ENCODE data around the gene TSR3.

The TSR3 gene

DNA sequence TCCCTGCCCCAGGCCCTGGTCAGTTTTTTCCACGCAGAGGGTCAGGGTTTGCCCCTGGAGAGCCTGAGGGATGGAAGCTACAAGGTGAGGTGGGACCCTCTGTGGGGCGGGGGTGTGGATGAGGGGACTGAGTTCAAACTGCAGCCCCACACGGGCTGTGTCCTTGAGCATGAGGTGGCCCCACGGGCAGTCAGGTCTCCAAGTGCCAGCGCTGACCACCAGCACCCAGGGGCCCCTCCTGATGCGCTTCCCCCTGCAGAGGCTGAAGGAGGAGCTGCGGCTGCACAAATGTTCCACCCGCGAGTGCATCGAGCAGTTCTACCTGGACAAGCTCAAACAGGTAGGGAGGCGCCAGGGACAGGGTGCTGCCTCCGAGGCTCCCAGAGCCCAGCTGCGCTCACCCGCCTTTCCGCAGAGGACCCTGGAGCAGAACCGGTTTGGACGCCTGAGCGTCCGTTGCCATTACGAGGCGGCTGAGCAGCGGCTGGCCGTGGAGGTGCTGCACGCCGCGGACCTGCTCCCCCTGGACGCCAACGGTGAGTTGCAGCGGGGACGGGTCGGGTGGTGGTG is 4.3 kb downstream of the TSR3 start:
- in situ Hi-C loops (cut with MboI; ENCODE audit: low sequenced_read_pairs, unreplicated experiment): no loop called here
- TF ChIP-seq, protein P1, sequence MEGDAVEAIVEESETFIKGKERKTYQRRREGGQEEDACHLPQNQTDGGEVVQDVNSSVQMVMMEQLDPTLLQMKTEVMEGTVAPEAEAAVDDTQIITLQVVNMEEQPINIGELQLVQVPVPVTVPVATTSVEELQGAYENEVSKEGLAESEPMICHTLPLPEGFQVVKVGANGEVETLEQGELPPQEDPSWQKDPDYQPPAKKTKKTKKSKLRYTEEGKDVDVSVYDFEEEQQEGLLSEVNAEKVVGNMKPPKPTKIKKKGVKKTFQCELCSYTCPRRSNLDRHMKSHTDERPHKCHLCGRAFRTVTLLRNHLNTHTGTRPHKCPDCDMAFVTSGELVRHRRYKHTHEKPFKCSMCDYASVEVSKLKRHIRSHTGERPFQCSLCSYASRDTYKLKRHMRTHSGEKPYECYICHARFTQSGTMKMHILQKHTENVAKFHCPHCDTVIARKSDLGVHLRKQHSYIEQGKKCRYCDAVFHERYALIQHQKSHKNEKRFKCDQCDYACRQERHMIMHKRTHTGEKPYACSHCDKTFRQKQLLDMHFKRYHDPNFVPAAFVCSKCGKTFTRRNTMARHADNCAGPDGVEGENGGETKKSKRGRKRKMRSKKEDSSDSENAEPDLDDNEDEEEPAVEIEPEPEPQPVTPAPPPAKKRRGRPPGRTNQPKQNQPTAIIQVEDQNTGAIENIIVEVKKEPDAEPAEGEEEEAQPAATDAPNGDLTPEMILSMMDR (IDR thresholded peaks at IDR 0.05; ENCODE audit: borderline replicate concordance, control extremely low read depth, extremely low read depth, insufficient read depth, missing control alignments): no peak
- no peak for DNase-seq (ENCODE audit: low spot score)

DNA sequence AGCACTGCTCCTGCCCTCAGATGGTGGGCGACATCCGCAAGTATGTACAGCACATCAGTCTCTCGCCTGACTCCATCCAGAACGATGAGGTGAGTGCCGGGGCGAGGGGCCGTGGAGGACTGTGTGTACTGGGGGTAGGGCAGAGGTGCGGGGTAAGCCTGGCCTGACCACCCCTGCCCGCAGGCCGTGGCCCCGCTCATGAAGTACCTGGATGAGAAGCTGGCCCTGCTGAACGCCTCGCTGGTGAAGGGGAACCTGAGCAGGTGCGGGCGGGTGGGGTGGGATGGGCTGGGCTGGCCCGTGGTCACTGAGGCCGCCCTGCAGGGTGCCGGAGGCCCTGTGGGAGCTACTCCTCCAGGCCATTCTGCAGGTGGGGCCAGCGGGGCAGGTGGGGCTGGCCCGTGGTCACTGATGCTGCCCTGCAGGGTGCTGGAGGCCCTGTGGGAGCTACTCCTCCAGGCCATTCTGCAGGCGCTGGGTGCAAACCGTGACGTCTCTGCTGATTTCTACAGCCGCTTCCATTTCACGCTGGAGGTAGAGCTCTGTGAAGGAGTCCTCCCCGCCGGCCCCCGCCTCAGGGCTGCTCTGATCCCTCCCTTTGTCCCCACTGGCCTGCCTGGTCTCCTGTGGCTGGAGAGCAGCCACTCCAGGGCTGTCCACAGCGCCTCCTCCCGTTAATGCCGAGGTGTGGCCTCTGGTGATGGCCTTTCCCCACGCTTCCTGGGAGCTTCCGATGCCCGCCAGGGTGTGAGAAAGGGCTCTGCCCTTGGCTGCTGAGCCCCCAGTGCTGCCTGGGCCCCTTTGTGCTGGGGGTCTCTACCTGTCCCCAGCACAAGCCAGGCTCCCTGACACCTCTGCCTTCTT is 5.0 kb downstream of the TSR3 start:
- DNase-seq (ENCODE audit: low spot score): no peak
- TF ChIP-seq, protein P1 (IDR thresholded peaks at IDR 0.05; ENCODE audit: borderline replicate concordance, control extremely low read depth, extremely low read depth, insufficient read depth, missing control alignments): no peak
- in situ Hi-C loops (cut with MboI; ENCODE audit: low sequenced_read_pairs, unreplicated experiment): no loop called here

DNA sequence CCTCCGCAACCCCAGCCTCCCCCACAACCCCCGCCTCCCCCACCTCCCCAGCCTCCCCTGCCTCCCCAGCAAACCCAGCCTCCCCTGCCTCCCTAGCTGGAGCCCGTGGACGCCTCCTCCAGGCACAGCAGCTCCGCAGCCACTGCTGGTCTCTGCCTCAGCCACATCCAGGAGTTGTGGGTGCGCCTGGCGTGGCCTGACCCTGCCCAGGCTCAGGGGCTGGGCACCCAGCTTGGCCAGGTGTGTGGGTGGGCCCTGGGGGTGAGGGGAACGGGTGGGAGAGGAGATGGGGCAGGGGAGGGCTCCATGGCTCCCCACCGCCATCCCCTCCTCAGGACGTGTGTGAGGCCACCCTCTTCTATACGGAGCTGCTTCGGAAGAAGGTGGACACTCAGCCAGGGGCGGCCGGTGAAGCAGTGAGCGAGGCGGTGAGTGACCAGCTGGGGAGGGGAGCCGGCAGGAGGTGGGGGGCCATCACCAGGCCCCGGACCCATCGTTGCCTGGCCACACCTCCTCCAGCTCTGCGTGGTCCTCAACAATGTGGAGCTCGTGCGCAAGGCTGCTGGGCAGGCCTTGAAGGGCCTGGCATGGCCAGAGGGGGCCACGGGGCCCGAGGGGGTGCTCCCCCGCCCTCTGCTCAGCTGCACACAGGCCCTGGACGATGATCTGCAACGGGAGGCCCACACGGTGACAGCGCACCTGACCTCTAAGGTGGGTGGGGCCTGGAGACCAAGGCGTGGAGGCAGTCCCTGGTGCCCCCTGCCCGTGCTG is 5.8 kb downstream of the TSR3 start:
- in situ Hi-C loops (cut with MboI; ENCODE audit: low sequenced_read_pairs, unreplicated experiment): no loop called here
- TF ChIP-seq, protein P1 (IDR thresholded peaks at IDR 0.05; ENCODE audit: borderline replicate concordance, control extremely low read depth, extremely low read depth, insufficient read depth, missing control alignments): no peak
- no peak for DNase-seq (ENCODE audit: low spot score)

DNA sequence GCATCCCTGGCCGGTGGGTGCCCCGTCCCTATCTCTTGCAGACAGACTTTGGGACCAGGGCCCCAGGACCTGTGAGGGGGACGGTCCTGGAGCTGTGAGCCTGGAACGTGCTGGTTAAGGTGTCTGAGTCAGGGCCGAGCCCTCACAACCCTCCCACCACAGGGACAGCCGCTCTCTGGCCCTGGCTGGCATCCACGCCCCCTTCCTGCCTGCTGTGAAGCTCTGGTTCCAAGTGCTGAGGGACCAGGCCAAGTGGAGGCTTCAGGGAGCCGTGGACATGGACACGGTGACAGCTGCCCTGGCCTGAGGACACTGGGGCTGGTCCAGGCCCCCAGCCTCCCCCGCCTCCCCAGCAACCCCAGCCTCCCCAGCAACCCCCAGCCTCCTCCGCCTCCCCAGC is 6.6 kb downstream of the TSR3 start:
- in situ Hi-C loops (cut with MboI; ENCODE audit: low sequenced_read_pairs, unreplicated experiment): no loop called here
- DNase-seq (ENCODE audit: low spot score): no peak
- TF ChIP-seq, protein P1 (IDR thresholded peaks at IDR 0.05; ENCODE audit: borderline replicate concordance, control extremely low read depth, extremely low read depth, insufficient read depth, missing control alignments): no peak

DNA sequence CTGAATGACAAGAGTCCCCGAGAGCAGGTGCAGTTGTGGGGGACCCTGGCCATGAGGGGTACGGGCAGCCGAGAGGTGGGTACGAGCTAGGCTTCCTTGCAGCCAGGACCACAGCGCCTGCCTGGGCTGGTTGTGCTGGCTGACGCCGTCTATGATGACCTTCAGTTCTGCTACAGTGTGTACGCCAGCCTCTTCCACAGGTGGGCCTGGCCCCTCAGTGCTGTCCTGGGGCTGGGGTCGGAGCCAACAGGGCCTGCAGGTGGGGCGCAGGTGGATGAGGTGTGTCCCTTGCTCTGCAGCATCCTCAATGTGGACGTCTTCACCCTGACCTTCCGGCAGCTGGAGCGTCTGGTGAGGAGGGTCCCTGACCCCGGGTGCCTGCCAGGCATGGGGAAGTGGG is 7.2 kb downstream of the TSR3 start:
- in situ Hi-C loops (cut with MboI; ENCODE audit: low sequenced_read_pairs, unreplicated experiment): no loop called here
- DNase-seq (ENCODE audit: low spot score): no peak
- TF ChIP-seq, protein P1 (IDR thresholded peaks at IDR 0.05; ENCODE audit: borderline replicate concordance, control extremely low read depth, extremely low read depth, insufficient read depth, missing control alignments): no peak

DNA sequence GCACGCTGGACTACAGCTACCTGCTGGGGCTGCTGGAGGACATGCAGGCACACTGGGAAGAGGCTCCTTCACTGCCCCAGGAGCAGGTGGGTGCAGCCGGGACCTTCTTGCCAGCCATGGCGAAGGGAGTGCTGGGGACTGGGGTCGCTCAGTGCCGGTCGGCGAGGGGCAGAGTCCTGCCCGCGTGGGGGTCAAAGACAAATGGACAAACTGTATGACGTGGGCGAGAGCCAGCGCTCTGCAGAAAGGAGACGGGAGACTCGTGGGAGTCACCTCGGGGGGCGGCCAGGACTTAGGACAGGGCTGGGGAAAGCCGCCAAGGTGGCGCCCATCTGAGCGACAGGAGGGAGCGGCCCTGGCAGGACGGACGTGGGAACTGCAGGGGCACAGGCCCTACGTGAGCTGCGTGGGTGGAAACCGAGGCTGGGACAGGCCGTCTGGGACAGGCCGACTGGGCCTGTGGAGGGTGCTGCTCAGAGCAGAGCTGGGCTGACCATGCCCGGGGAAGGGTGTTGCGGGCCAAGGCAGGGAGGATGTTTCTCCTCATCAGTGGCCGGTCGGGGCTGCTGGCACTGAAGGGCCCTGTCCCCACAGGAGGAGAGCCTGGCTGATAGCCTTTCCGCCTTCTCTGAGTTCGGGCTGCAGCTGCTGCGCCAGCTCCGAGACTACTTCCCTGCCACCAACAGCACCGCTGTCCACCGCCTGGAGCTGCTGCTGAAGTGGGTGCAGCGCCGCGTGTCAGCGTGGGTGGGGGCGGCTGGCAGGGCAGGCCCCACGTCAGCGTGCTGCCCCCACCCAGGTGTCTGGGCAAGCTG is 8.0 kb downstream of the TSR3 start:
- TF ChIP-seq, protein P1 (IDR thresholded peaks at IDR 0.05; ENCODE audit: borderline replicate concordance, control extremely low read depth, extremely low read depth, insufficient read depth, missing control alignments): no peak
- in situ Hi-C loops (cut with MboI; ENCODE audit: low sequenced_read_pairs, unreplicated experiment): no loop called here
- DNase-seq (ENCODE audit: low spot score): no peak

Measured in GM13976 (cell line).